ENCODE results near the gene WWOX.

The WWOX gene

DNA sequence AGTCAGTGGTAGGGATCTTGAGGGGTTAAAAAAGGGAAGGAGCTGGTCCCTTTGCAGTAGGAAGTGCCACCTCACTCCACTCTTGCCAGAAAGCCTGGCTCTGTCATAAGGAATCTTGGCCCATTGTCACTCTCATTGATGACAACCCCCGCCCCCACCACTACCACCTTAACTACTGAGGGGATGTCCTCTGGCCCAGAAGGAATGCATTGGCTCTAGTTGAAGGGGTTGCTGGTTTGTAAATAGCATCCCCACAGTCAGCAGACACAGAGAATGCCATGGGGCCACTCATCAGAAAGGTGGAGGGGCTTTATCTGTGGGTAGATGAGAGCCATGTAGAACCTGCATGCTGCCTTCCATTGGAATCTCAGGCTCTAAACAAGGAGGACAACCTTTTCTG, 316.2 kb downstream of the WWOX start:
- no peak overlapping the region for H2BK5ac ChIP-seq (ENCODE audit: low read depth, low read length, poor library complexity)
- H3K14ac ChIP-seq (ENCODE audit: low read length): no peak overlapping the region
- H3K36me3 ChIP-seq (ENCODE audit: control insufficient read depth in 1 of 2, insufficient read depth in 2 of 2, low read length in 2 of 2): no peaks in the 10 kb centered on the region
- no peak overlapping the region for H2AFZ ChIP-seq (ENCODE audit: insufficient read depth, low read length, poor library complexity)
- no peak overlapping the region for H2BK12ac ChIP-seq (ENCODE audit: low read length)
- no peaks in the 10 kb centered on the region for H3K79me1 ChIP-seq (ENCODE audit: low read length)
- peaks cover 7% of the 10 kb centered on the region for H3K9me3 ChIP-seq (ENCODE audit: insufficient read depth, low read depth, low read length)
- H3K4me1 ChIP-seq (ENCODE audit: control insufficient read depth in 1 of 2, insufficient read depth in 2 of 2, low read length in 2 of 2): no peaks in the 10 kb centered on the region
- H3K4me2 ChIP-seq (ENCODE audit: low read length): no peak overlapping the region
- no peak for DNase-seq
- no peak overlapping the region for H2BK120ac ChIP-seq (ENCODE audit: insufficient read depth, low read length, poor library complexity)
- no peaks in the 10 kb centered on the region for H3K27me3 ChIP-seq (ENCODE audit: insufficient read depth, low read length)
- no peak overlapping the region for H3K27ac ChIP-seq (ENCODE audit: low read depth, low read length)
- no peak overlapping the region for H3K18ac ChIP-seq (ENCODE audit: low read length)
- no peak overlapping the region for H3K4ac ChIP-seq (ENCODE audit: low read depth, low read length)
- no peaks in the 10 kb centered on the region for H3K79me2 ChIP-seq (ENCODE audit: control insufficient read depth, insufficient read depth, low read length, poor library complexity)
- H3K9ac ChIP-seq (ENCODE audit: low read length): no peak overlapping the region
- H3K23ac ChIP-seq (ENCODE audit: low read length): no peak overlapping the region
- no peak overlapping the region for H4K8ac ChIP-seq (ENCODE audit: low read depth, low read length)
- H4K91ac ChIP-seq (ENCODE audit: low read depth, low read length): no peak overlapping the region
- H2AK5ac ChIP-seq (ENCODE audit: low read length): no peak overlapping the region
- no CpG with 5 or more reads among the region's 1 CpG for WGBS (ENCODE audit: extremely low coverage, insufficient coverage, insufficient read length)
- no peak overlapping the region for H3K4me3 ChIP-seq (ENCODE audit: low read depth, low read length)
- H4K12ac ChIP-seq (ENCODE audit: low read depth, low read length): no peak overlapping the region

DNA sequence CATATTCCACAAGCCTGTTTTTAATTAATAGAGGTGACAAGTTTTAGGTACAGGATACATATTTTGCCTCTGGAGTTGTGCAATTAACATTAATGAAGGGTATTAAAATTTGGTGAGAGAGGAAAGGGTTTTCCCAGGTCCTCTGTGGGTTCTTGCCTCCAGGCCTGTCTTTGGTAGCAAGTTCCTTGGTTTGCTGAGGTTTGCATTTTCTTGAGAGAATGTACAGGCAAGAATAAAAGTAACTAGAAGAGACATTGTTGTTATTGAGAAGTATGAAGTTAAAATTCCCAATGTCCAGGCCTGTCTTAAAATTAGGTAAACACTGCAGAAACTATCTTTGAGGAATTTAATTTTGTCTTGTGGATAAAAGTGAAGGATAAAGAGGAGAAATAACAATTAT, 316.9 kb downstream of the WWOX start:
- Histone ChIP-seq H2AK5ac (ENCODE audit: low read length) (no peak overlapping the region), H3K4me2 (ENCODE audit: low read length) (no peak overlapping the region), H3K27me3 (ENCODE audit: insufficient read depth, low read length) (no peaks in the 10 kb centered on the region), H3K79me1 (ENCODE audit: low read length) (no peaks in the 10 kb centered on the region), H3K9ac (ENCODE audit: low read length) (no peak overlapping the region), H3K18ac (ENCODE audit: low read length) (no peak overlapping the region), H4K8ac (ENCODE audit: low read depth, low read length) (no peak overlapping the region), H3K4ac (ENCODE audit: low read depth, low read length) (no peak overlapping the region), H3K79me2 (ENCODE audit: control insufficient read depth, insufficient read depth, low read length, poor library complexity) (no peaks in the 10 kb centered on the region), H3K4me3 (ENCODE audit: low read depth, low read length) (no peak overlapping the region), H3K14ac (ENCODE audit: low read length) (no peak overlapping the region), H4K91ac (ENCODE audit: low read depth, low read length) (no peak overlapping the region), H3K36me3 (ENCODE audit: control insufficient read depth in 1 of 2, insufficient read depth in 2 of 2, low read length in 2 of 2) (no peaks in the 10 kb centered on the region), H3K27ac (ENCODE audit: low read depth, low read length) (no peak overlapping the region), H4K12ac (ENCODE audit: low read depth, low read length) (no peak overlapping the region), H2BK5ac (ENCODE audit: low read depth, low read length, poor library complexity) (no peak overlapping the region), H2AFZ (ENCODE audit: insufficient read depth, low read length, poor library complexity) (no peak overlapping the region), H3K23ac (ENCODE audit: low read length) (no peak overlapping the region), H3K4me1 (ENCODE audit: control insufficient read depth in 1 of 2, insufficient read depth in 2 of 2, low read length in 2 of 2) (no peaks in the 10 kb centered on the region), H3K9me3 (ENCODE audit: insufficient read depth, low read depth, low read length) (peaks cover 7% of the 10 kb centered on the region), H2BK12ac (ENCODE audit: low read length) (no peak overlapping the region), H2BK120ac (ENCODE audit: insufficient read depth, low read length, poor library complexity) (no peak overlapping the region)
- no peak for DNase-seq

DNA sequence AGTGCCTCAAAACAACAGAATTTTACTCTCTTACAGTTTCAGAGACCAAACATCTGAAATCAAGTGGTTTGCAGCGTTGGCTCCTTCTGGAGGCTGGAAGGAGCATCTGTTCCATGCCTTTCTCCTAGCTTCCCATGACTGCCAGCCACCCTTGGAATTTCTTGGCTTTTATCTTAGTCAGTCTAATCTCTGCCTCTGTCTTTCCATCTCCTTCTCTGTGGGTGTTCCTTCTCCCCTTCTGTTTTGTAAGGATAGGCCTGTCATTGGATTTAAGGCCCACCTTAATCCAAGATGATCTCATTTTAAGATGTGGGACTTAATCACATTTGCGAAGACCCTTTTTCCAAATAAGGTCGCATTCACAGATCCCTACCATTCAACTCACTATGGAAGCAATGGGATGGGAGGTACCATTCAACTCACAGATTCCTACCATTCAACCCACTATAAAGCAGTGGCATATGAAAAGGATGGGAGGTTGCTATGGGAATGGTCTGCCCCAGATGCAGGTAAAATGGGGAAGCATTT, 321.8 kb downstream of the WWOX start:
- H2AK5ac ChIP-seq (ENCODE audit: low read length): no peak overlapping the region
- H3K4me2 ChIP-seq (ENCODE audit: low read length): no peak overlapping the region
- H3K14ac ChIP-seq (ENCODE audit: low read length): no peak overlapping the region
- H2AFZ ChIP-seq (ENCODE audit: insufficient read depth, low read length, poor library complexity): no peak overlapping the region
- no peak overlapping the region for H2BK12ac ChIP-seq (ENCODE audit: low read length)
- H4K91ac ChIP-seq (ENCODE audit: low read depth, low read length): no peak overlapping the region
- H3K4ac ChIP-seq (ENCODE audit: low read depth, low read length): no peak overlapping the region
- DNase-seq: no peak
- H3K27ac ChIP-seq (ENCODE audit: low read depth, low read length): no peak overlapping the region
- H3K23ac ChIP-seq (ENCODE audit: low read length): no peak overlapping the region
- no peak overlapping the region for H2BK5ac ChIP-seq (ENCODE audit: low read depth, low read length, poor library complexity)
- no peak overlapping the region for H2BK120ac ChIP-seq (ENCODE audit: insufficient read depth, low read length, poor library complexity)
- H3K9me3 ChIP-seq (ENCODE audit: insufficient read depth, low read depth, low read length): no peaks in the 10 kb centered on the region
- no peak overlapping the region for H4K12ac ChIP-seq (ENCODE audit: low read depth, low read length)
- no CpG with 5 or more reads among the region's 3 CpGs for WGBS (ENCODE audit: extremely low coverage, insufficient coverage, insufficient read length)
- no peak overlapping the region for H3K4me3 ChIP-seq (ENCODE audit: low read depth, low read length)
- no peaks in the 10 kb centered on the region for H3K27me3 ChIP-seq (ENCODE audit: insufficient read depth, low read length)
- no peaks in the 10 kb centered on the region for H3K79me2 ChIP-seq (ENCODE audit: control insufficient read depth, insufficient read depth, low read length, poor library complexity)
- H3K4me1 ChIP-seq (ENCODE audit: control insufficient read depth in 1 of 2, insufficient read depth in 2 of 2, low read length in 2 of 2): no peaks in the 10 kb centered on the region
- H3K36me3 ChIP-seq (ENCODE audit: control insufficient read depth in 1 of 2, insufficient read depth in 2 of 2, low read length in 2 of 2): no peaks in the 10 kb centered on the region
- no peak overlapping the region for H4K8ac ChIP-seq (ENCODE audit: low read depth, low read length)
- no peak overlapping the region for H3K9ac ChIP-seq (ENCODE audit: low read length)
- H3K18ac ChIP-seq (ENCODE audit: low read length): no peak overlapping the region
- no peaks in the 10 kb centered on the region for H3K79me1 ChIP-seq (ENCODE audit: low read length)

DNA sequence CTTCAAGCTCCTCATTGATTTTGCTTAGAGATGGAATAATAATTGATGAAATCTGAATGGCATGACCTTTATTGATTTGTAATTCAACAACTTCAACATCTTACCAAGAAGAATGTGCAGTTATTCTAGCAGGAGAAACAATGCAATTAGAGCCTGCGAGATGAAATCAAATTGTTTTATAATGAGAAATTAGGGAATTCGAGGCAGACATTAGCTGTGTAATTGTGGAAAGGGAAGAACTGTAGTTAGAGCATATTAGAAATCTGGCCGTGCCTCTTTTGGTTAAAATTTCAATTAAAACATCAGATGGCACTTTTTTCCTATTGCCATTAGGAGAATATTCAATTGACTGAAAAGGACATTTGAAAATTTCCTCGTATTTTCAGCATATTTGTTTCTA, 325.8 kb downstream of the WWOX start:
- H3K79me1 ChIP-seq (ENCODE audit: low read length): no peaks in the 10 kb centered on the region
- no peak overlapping the region for H3K18ac ChIP-seq (ENCODE audit: low read length)
- no peak overlapping the region for H2BK12ac ChIP-seq (ENCODE audit: low read length)
- H3K4me1 ChIP-seq (ENCODE audit: control insufficient read depth in 1 of 2, insufficient read depth in 2 of 2, low read length in 2 of 2): no peaks in the 10 kb centered on the region
- H4K12ac ChIP-seq (ENCODE audit: low read depth, low read length): no peak overlapping the region
- H3K23ac ChIP-seq (ENCODE audit: low read length): no peak overlapping the region
- no peak overlapping the region for H3K4ac ChIP-seq (ENCODE audit: low read depth, low read length)
- no peak overlapping the region for H2AFZ ChIP-seq (ENCODE audit: insufficient read depth, low read length, poor library complexity)
- no peaks in the 10 kb centered on the region for H3K9me3 ChIP-seq (ENCODE audit: insufficient read depth, low read depth, low read length)
- H2AK5ac ChIP-seq (ENCODE audit: low read length): no peak overlapping the region
- H3K36me3 ChIP-seq (ENCODE audit: control insufficient read depth in 1 of 2, insufficient read depth in 2 of 2, low read length in 2 of 2): no peaks in the 10 kb centered on the region
- WGBS (ENCODE audit: extremely low coverage, insufficient coverage, insufficient read length): no CpG with 5 or more reads among the region's 4 CpGs
- H4K91ac ChIP-seq (ENCODE audit: low read depth, low read length): no peak overlapping the region
- H3K9ac ChIP-seq (ENCODE audit: low read length): no peak overlapping the region
- H3K14ac ChIP-seq (ENCODE audit: low read length): no peak overlapping the region
- no peak overlapping the region for H3K4me2 ChIP-seq (ENCODE audit: low read length)
- no peak overlapping the region for H3K4me3 ChIP-seq (ENCODE audit: low read depth, low read length)
- H3K79me2 ChIP-seq (ENCODE audit: control insufficient read depth, insufficient read depth, low read length, poor library complexity): no peaks in the 10 kb centered on the region
- no peak overlapping the region for H2BK120ac ChIP-seq (ENCODE audit: insufficient read depth, low read length, poor library complexity)
- DNase-seq: no peak
- H3K27me3 ChIP-seq (ENCODE audit: insufficient read depth, low read length): no peaks in the 10 kb centered on the region
- no peak overlapping the region for H2BK5ac ChIP-seq (ENCODE audit: low read depth, low read length, poor library complexity)
- no peak overlapping the region for H3K27ac ChIP-seq (ENCODE audit: low read depth, low read length)
- H4K8ac ChIP-seq (ENCODE audit: low read depth, low read length): no peak overlapping the region
